Kidney tubule cell (primary cell): ENCODE measurements around the gene ZNF470.

Source experiments
- DNase-seq: peaks from one replicate; pipeline ENCODE4 v3.0.0-alpha.2; 2018; ENCODE audit warnings: low spot score

Gene ZNF470

GRCh38 chr19:56608274-56608964, 41.2 kb downstream of the ZNF470 start:
- no peak for DNase-seq

- no peak for DNase-seq
Observed at GRCh38 chr19:56611288-56611687, 44.0 kb downstream of the ZNF470 start.

GRCh38 chr19:56612737-56613136, 45.5 kb downstream of the ZNF470 start:
- no peak for DNase-seq

GRCh38 chr19:56613639-56614038, 46.4 kb downstream of the ZNF470 start:
- DNase-seq = no peak

- DNase-seq = no peak
Observed at GRCh38 chr19:56617531-56617930, 50.3 kb downstream of the ZNF470 start.

GRCh38 chr19:56619121-56619520, 51.9 kb downstream of the ZNF470 start:
- DNase-seq = no peak

- DNase-seq = no peak
Observed at GRCh38 chr19:56622374-56622773, 55.1 kb downstream of the ZNF470 start.

GRCh38 chr19:56623006-56623405, 55.7 kb downstream of the ZNF470 start:
- DNase-seq = no peak

GRCh38 chr19:56625708-56626107, 58.4 kb downstream of the ZNF470 start:
- DNase-seq = no peak

- DNase-seq = no peak
Observed at GRCh38 chr19:56633021-56633420, 65.8 kb downstream of the ZNF470 start.

- peak; percentile 74 for DNase-seq
Observed at GRCh38 chr19:56637976-56638555, 70.8 kb downstream of the ZNF470 start.
